ENCODE results near the gene CTNNA2.
A peak's percentile ranks its signal among the peaks of the same experiment; 100 is the strongest.

Gene CTNNA2

GRCh38 chr2:80338794-80339193, 825.9 kb downstream of the CTNNA2 start:
- Histone ChIP-seq H3K9ac (no peak overlapping the region), H3K27me3 (no peaks in the 10 kb centered on the region), H3K9me3 (replicated peaks in 1 of 11) (no peaks in the 10 kb centered on the region; a peak in 1 of 22 replicates), H3K36me3 (no peaks in the 10 kb centered on the region), H3K4me1 (no peaks in the 10 kb centered on the region), H3K4me2 (no peak overlapping the region), H3K4me3 (no peak overlapping the region), H3K27ac (no peak overlapping the region), H4K20me1 (no peaks in the 10 kb centered on the region)
- TF ChIP-seq Cebpa-rat (IDR thresholded peaks at IDR 0.05), result no peak

- H3K9ac ChIP-seq, result no peak overlapping the region
- no peaks in the 10 kb centered on the region for H4K20me1 ChIP-seq
- TF ChIP-seq Cebpa-rat (IDR thresholded peaks at IDR 0.05), result no peak
- no peak overlapping the region for H3K27ac ChIP-seq
- H3K27me3 ChIP-seq, result no peaks in the 10 kb centered on the region
- no peaks in the 10 kb centered on the region; a peak in 2 of 22 replicates for H3K9me3 ChIP-seq (replicated peaks in 1 of 11)
- no peaks in the 10 kb centered on the region for H3K4me1 ChIP-seq
- H3K4me3 ChIP-seq, result no peak overlapping the region
- no peaks in the 10 kb centered on the region for H3K36me3 ChIP-seq
- H3K4me2 ChIP-seq, result no peak overlapping the region
Observed at GRCh38 chr2:80340022-80340421, 827.2 kb downstream of the CTNNA2 start.

- Histone ChIP-seq H3K4me1 (peaks cover 0 to 8% (median 0%) of the 10 kb centered on the region in 10 experiments; a peak in 2 of 20 replicates), H3K4me2 (no peak overlapping the region), H3K9me3 (replicated peaks in 1 of 11) (peaks cover 0 to 3% (median 0%) of the 10 kb centered on the region in 11 experiments; a peak in 1 of 22 replicates), H3K36me3 (no peaks in the 10 kb centered on the region), H4K20me1 (no peaks in the 10 kb centered on the region), H3K4me3 (no peak overlapping the region), H3K27ac (no peak overlapping the region), H3K9ac (no peak overlapping the region), H3K27me3 (no peaks in the 10 kb centered on the region)
- no peak for TF ChIP-seq Cebpa-rat (IDR thresholded peaks at IDR 0.05)
Observed at GRCh38 chr2:80348078-80348477, 835.2 kb downstream of the CTNNA2 start.

GRCh38 chr2:80348953-80349352, 836.1 kb downstream of the CTNNA2 start:
- Histone ChIP-seq H3K4me1 (peaks cover 0 to 8% (median 0%) of the 10 kb centered on the region in 10 experiments; a peak in 2 of 20 replicates), H3K36me3 (no peaks in the 10 kb centered on the region), H3K9ac (no peak overlapping the region), H3K27ac (no peak overlapping the region), H4K20me1 (no peaks in the 10 kb centered on the region), H3K4me3 (no peak overlapping the region), H3K4me2 (no peak overlapping the region), H3K27me3 (no peaks in the 10 kb centered on the region), H3K9me3 (replicated peaks in 1 of 11) (peaks cover 0 to 3% (median 0%) of the 10 kb centered on the region in 11 experiments; a peak in 1 of 22 replicates)
- no peak for TF ChIP-seq Cebpa-rat (IDR thresholded peaks at IDR 0.05)

GRCh38 chr2:80351231-80351630, 838.4 kb downstream of the CTNNA2 start:
- Histone ChIP-seq H3K9ac (no peak overlapping the region), H3K27ac (no peak overlapping the region)
- TF ChIP-seq Cebpa-rat (IDR thresholded peaks at IDR 0.05), result no peak

GRCh38 chr2:80354858-80355257, 842.0 kb downstream of the CTNNA2 start:
- Histone ChIP-seq H3K4me1 (peaks cover 0 to 8% (median 0%) of the 10 kb centered on the region in 10 experiments; a peak in 3 of 20 replicates), H3K27ac (no peak overlapping the region), H3K9ac (no peak overlapping the region), H4K20me1 (no peaks in the 10 kb centered on the region), H3K27me3 (no peaks in the 10 kb centered on the region), H3K36me3 (no peaks in the 10 kb centered on the region), H3K4me3 (no peak overlapping the region), H3K4me2 (no peak overlapping the region), H3K9me3 (replicated peaks in 1 of 11) (peaks cover 0 to 24% (median 8%) of the 10 kb centered on the region in 11 experiments; a peak in 8 of 22 replicates)
- TF ChIP-seq Cebpa-rat (IDR thresholded peaks at IDR 0.05), result no peak

More at GRCh38 chr2:80351231-80351630, 838.4 kb downstream of the CTNNA2 start:
- Histone ChIP-seq H4K20me1 (no peaks in the 10 kb centered on the region), H3K36me3 (no peaks in the 10 kb centered on the region), H3K4me1 (peaks cover 0 to 8% (median 0%) of the 10 kb centered on the region in 10 experiments; a peak in 3 of 20 replicates), H3K4me3 (no peak overlapping the region), H3K4me2 (no peak overlapping the region), H3K27me3 (no peaks in the 10 kb centered on the region), H3K9me3 (replicated peaks in 1 of 11) (peaks cover 0 to 3% (median 0%) of the 10 kb centered on the region in 11 experiments; a peak in 1 of 22 replicates)

GRCh38 chr2:80361904-80362303, 849.1 kb downstream of the CTNNA2 start:
- Histone ChIP-seq H3K27me3 (no peaks in the 10 kb centered on the region), H3K9ac (no peak overlapping the region), H3K4me1 (peaks cover 26 to 55% (median 43%) of the 10 kb centered on the region in 10 experiments), H4K20me1 (no peaks in the 10 kb centered on the region), H3K9me3 (replicated peaks in 1 of 11) (peaks cover 0 to 51% (median 11%) of the 10 kb centered on the region in 11 experiments; a peak in 13 of 22 replicates), H3K4me2 (peak overlapping the region in 5 of 11 experiments; percentile 1 to 35 (median 14); a peak in 2 of 22 replicates), H3K36me3 (no peaks in the 10 kb centered on the region), H3K4me3 (no peak overlapping the region), H3K27ac (peak overlapping the region in 1 of 11 experiments; percentile 69; a peak in 1 of 22 replicates)
- TF ChIP-seq Cebpa-rat (IDR thresholded peaks at IDR 0.05), result no peak

- TF ChIP-seq Cebpa-rat (IDR thresholded peaks at IDR 0.05), result no peak
- Histone ChIP-seq H3K4me2 (peak overlapping the region in 10 of 11 experiments; percentile 18 to 93 (median 75); a peak in 21 of 22 replicates), H3K9me3 (replicated peaks in 1 of 11) (peaks cover 0 to 39% (median 11%) of the 10 kb centered on the region in 11 experiments; a peak in 13 of 22 replicates), H3K27ac (peak overlapping the region in 4 of 11 experiments; percentile 11 to 69 (median 57); a peak in 4 of 22 replicates), H4K20me1 (no peaks in the 10 kb centered on the region), H3K9ac (peak overlapping the region in 1 of 11 experiments; percentile 55; a peak in 2 of 22 replicates), H3K27me3 (no peaks in the 10 kb centered on the region), H3K36me3 (no peaks in the 10 kb centered on the region), H3K4me1 (peaks cover 26 to 68% (median 46%) of the 10 kb centered on the region in 10 experiments), H3K4me3 (peak overlapping the region in 3 of 10 experiments; percentile 0 to 28 (median 16); a peak in 3 of 20 replicates)
Observed at GRCh38 chr2:80363330-80363729, 850.5 kb downstream of the CTNNA2 start.

- TF ChIP-seq Cebpa-rat (IDR thresholded peaks at IDR 0.05), result no peak
Observed at GRCh38 chr2:80363791-80364349, 851.0 kb downstream of the CTNNA2 start.

More at GRCh38 chr2:80363791-80364349, 851.0 kb downstream of the CTNNA2 start:
- no peaks in the 10 kb centered on the region for H4K20me1 ChIP-seq
- H3K27me3 ChIP-seq, result no peaks in the 10 kb centered on the region
- peak overlapping the region in 2 of 11 experiments; percentile 25 to 37; a peak in 2 of 22 replicates for H3K9ac ChIP-seq
- peak overlapping the region in 4 of 10 experiments; percentile 0 to 40 (median 22); a peak in 4 of 20 replicates for H3K4me3 ChIP-seq
- H3K27ac ChIP-seq, result peak overlapping the region in 4 of 11 experiments; percentile 11 to 69 (median 62); a peak in 7 of 22 replicates
- H3K36me3 ChIP-seq, result no peaks in the 10 kb centered on the region
- H3K9me3 ChIP-seq (replicated peaks in 1 of 11), result peaks cover 0 to 37% (median 11%) of the 10 kb centered on the region in 11 experiments; a peak in 12 of 22 replicates
- peaks cover 26 to 70% (median 46%) of the 10 kb centered on the region in 10 experiments for H3K4me1 ChIP-seq
- H3K4me2 ChIP-seq, result peak overlapping the region in 10 of 11 experiments; percentile 18 to 93 (median 75); a peak in 21 of 22 replicates
